Stimulated activated CD8-positive, alpha-beta memory T cell treated with anti-CD3 and anti-CD28 coated beads, Interleukin-4, amount 100 ng/mL, for 48 hours (primary cell): Measurements from ENCODE around the gene FZD7.

Experiments used
- DNase-seq: peaks from one replicate; pipeline ENCODE4 v3.0.0-alpha.2; 2020

FZD7 gene

DNA sequence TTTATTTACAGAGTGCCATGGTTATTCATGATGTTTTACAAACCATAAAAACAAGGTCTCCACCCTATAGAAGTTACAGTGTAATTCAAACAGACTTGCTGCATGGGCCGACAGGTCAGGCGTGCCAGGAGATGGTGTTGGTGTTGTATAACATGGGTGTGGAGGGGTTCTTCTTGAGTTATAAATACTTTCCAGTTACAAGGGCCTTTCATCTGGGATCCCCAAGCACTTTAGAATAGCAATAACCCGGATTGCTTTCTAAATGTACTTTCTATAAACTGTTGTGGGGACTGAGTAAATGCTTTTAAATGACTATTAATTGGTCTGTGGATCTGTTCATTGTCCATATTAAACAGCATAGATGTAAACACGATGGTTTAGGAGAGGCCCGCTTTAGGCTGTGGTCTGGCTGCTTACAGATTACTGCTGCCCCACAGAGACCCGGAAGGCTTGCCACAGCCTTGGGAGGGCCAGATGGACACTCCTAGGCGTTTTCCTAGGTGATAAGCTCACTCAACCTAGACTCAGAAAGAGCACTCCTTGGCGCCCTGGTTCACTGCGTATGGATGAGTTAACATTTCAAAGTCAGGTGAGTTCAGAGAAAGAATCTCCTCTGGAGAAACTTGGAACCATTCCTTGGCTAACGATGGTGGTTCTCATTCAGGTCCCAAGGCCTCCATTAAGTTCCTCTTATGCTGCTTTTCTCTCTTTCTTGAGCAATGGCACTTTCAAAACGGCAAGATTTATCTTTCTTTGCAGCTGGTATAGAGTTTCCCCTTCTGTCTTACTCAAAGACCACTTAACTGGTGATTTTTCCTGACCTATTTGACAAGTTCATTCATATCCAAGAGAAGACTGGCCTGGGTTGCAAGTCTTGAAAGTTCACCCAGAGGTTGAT is 35.8 kb downstream of the FZD7 start:
- no peak for DNase-seq

DNA sequence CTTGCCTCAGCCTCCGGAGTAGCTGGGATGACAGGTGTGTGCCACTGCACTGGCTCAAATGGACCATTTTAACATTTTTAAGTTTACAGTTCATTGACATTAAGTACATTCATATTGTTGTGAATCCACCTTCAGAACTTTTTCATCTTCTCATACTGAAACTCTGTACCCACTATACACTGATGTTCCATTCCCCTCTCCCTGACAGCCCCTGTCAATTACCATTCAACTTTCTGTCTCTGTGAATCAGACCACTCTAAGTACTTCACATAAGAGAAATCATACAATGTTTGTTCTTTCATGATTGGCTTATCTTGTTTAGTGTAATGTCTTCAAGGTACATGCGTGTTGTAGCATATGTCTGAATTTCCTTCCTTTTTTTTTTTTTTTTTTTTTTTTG is 37.5 kb downstream of the FZD7 start:
- no peak for DNase-seq

DNA sequence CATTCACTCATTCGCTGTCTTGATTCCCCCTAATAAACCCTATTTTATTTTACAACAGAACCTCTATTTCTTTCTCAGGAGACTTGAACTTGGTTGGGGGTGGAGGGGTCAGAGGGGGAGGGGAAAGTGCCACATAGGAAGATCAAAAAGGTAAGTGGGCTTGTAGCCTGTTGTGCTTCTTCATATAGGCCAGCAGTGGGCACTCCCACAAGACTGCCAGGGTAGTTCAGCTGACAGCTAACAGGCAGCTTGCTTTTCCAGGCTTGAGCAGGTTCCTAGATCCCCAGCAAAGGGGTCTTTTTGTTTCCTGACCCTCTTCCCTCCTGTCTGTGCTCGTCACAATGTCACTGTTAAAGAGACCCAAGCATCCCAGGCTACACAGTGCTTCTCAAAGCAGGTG is 38.6 kb downstream of the FZD7 start:
- no peak for DNase-seq

GRCh38 chr2:202072737-202073401 is 39.2 kb downstream of the FZD7 start, which contains the start of gene KIAA2012:
Gene KIAA2012, plus strand, starts transcription at chr2:202073255. Its CDS starts 373 bp downstream, at chr2:202073628.
- no peak for DNase-seq

DNA sequence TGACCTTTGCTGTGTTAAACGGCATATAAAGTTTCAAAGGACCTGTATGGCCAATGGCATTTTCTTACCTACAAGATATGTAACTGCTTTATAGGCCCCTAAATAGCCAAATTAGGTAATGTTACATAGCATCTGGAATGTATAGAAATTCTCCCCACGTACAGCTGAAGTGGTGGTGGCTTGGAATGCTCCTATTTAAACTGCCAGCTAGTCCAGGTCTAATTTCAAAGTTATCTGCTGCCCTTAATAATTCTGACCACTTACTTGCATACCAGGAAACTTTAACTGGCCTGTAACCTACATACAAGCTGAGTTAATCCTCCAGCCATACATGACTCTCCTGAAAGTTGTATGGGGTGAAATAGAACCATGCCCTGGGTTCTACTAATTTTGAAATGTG is 40.7 kb downstream of the FZD7 start:
- DNase-seq, result no peak

DNA sequence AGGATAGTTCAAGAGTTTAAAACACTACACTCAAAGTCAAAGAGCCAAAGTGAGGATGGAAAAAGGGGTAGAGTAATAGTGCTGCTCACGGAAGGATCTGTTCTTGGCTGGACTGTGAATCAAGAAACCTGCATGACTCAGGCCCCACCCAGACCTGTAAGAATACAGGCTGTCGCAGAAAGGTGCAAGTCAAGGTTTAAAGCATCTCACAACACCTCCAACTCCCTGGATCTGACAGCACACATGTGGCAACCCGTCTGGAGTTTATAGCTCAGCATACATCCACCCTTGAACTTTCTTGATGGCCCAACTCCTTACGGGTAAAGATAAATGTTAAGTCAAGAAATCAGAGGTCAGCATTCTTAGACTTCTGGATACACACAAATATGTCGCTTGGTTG is 45.7 kb downstream of the FZD7 start:
- DNase-seq, result no peak

- DNase-seq, result no peak
Measured at GRCh38 chr2:202084265-202084664, 50.6 kb downstream of the FZD7 start.
